IMR-90 (cell line): ENCODE data around the gene USP9X. TPM values are rescaled to one million over a fixed set of nuclear protein-coding genes. Genes with fewer than 3 reads are reported as not detected.

Experiments used
- ATAC-seq: fragments of 200-7000 bp; cut with Tn5 transposase; 2 replicates; pipeline ENCODE4 v1.9.1; 2020; ENCODE audit warnings: low read depth, mild to moderate bottlenecking, moderate library complexity
- BruUV-seq: library from RNA; stranded (reverse); fragments of 400-500 nt; replicated peaks from 2 replicates; lab custom pipeline; 2021; lab: Mats Ljungman, UMichigan
- CTCF ChIA-PET: fragments of 300-600 bp; formaldehyde crosslinking; extraction: SDS; loops from one replicate; lab custom pipeline; 2021; ENCODE audit warnings: antibody characterized with exemption; lab: Yijun Ruan, JAX
- POLR2A ChIA-PET: fragments of 300-600 bp; sonication (Branson Sonifier 250); formaldehyde crosslinking; loops from one replicate; lab custom pipeline; 2022; ENCODE audit warnings: antibody characterized with exemption; ENCODE audit not compliant: unreplicated experiment; lab: Charles Lee
- DNase-seq: peaks from one replicate; pipeline ENCODE4 v3.0.0; 2013
- H2AFZ ChIP-seq: replicated peaks from 2 replicates; pipeline ENCODE3; 2013; ENCODE audit warnings: low read length, mild to moderate bottlenecking; ENCODE audit not compliant: poor library complexity
- H2AK5ac ChIP-seq: 2 replicates; pipeline ENCODE4 v1.6.1; 2013; ENCODE audit warnings: low read depth, low read length, inconsistent platforms
- H2AK9ac ChIP-seq: replicated peaks from 2 replicates; pipeline ENCODE3; 2013; ENCODE audit warnings: mild to moderate bottlenecking, low read depth, low read length, moderate library complexity; ENCODE audit not compliant: poor library complexity
- H2BK120ac ChIP-seq: 2 replicates; pipeline ENCODE4 v1.6.1; 2013; ENCODE audit warnings: low read depth, low read length, inconsistent platforms
- H2BK15ac ChIP-seq: 3 replicates; pipeline ENCODE4 v1.6.1; 2013; ENCODE audit warnings: low read depth, low read length, inconsistent platforms
- H2BK20ac ChIP-seq: 2 replicates; pipeline ENCODE4 v1.6.1; 2013; ENCODE audit warnings: low read depth, mild to moderate bottlenecking, inconsistent platforms, low read length, moderate library complexity
- H2BK5ac ChIP-seq: 2 replicates; pipeline ENCODE4 v1.6.1; 2013; ENCODE audit warnings: mild to moderate bottlenecking, low read depth, low read length, inconsistent platforms; ENCODE audit not compliant: poor library complexity, severe bottlenecking
- H3K14ac ChIP-seq: replicated peaks from 2 replicates; pipeline ENCODE4 v1.6.1; 2013; ENCODE audit warnings: low read depth, low read length, inconsistent platforms
- H3K18ac ChIP-seq: 2 replicates; pipeline ENCODE4 v1.6.1; 2013; ENCODE audit warnings: low read depth, low read length, control low read depth
- H3K23ac ChIP-seq: 2 replicates; pipeline ENCODE4 v1.6.1; 2013; ENCODE audit warnings: low read depth, low read length, inconsistent platforms
- H3K27ac ChIP-seq: 2 replicates; pipeline ENCODE4 v1.5.1; 2013; ENCODE audit warnings: mild to moderate bottlenecking, control low read depth, low read length; ENCODE audit not compliant: insufficient read depth
- H3K27me3 ChIP-seq: 2 replicates; pipeline ENCODE4 v1.6.1; 2013; ENCODE audit warnings: low read length; ENCODE audit not compliant: control insufficient read depth, insufficient read depth
- H3K36me3 ChIP-seq: 2 replicates; pipeline ENCODE4 v1.6.1; 2013; ENCODE audit warnings: low read length, mixed read lengths; ENCODE audit not compliant: control insufficient read depth, insufficient read depth
- H3K4ac ChIP-seq: 2 replicates; pipeline ENCODE4 v1.6.1; 2013; ENCODE audit warnings: low read depth, low read length, inconsistent platforms
- H3K4me1 ChIP-seq: 2 replicates; pipeline ENCODE4 v1.6.1; 2013; ENCODE audit warnings: low read length, mixed read lengths; ENCODE audit not compliant: control insufficient read depth, insufficient read depth
- H3K4me2 ChIP-seq: 2 replicates; pipeline ENCODE4 v1.6.1; 2013; ENCODE audit warnings: low read depth, mild to moderate bottlenecking, control low read depth, low read length, moderate library complexity
- H3K4me3 ChIP-seq: 2 replicates; pipeline ENCODE4 v1.5.1; 2013; ENCODE audit warnings: low read depth, mild to moderate bottlenecking, control low read depth, low read length, moderate library complexity; ENCODE audit not compliant: insufficient read depth
- H3K56ac ChIP-seq: 2 replicates; pipeline ENCODE4 v1.6.1; 2013; ENCODE audit warnings: low read length, inconsistent platforms; ENCODE audit not compliant: insufficient read depth; ENCODE audit errors: extremely low read depth
- H3K79me1 ChIP-seq, 2 experiments: 2 replicates each; pipeline ENCODE4 v1.6.1; 2013; ENCODE audit warnings: low read length in 2 of 2, inconsistent platforms in 1 of 2, low read depth in 1 of 2
- H3K9ac ChIP-seq: 2 replicates; pipeline ENCODE4 v1.6.1; 2013; ENCODE audit warnings: low read depth, low read length, control low read depth
- H3K9me1 ChIP-seq: 2 replicates; pipeline ENCODE4 v1.6.1; 2013; ENCODE audit warnings: low read length, inconsistent platforms; ENCODE audit not compliant: insufficient read depth
- H3K9me3 ChIP-seq: 2 replicates; pipeline ENCODE4 v1.6.1; 2013; ENCODE audit warnings: low read length; ENCODE audit not compliant: control insufficient read depth, insufficient read depth
- H4K20me1 ChIP-seq: 2 replicates; pipeline ENCODE4 v1.6.1; 2013; ENCODE audit warnings: low read length, inconsistent platforms; ENCODE audit not compliant: insufficient read depth
- H4K5ac ChIP-seq: 2 replicates; pipeline ENCODE4 v1.6.1; 2013; ENCODE audit warnings: mild to moderate bottlenecking, low read depth, low read length, control low read depth
- H4K8ac ChIP-seq, 2 experiments: 2 replicates each; pipeline ENCODE4 v1.6.1; 2013; ENCODE audit warnings: low read depth in 2 of 2, low read length in 2 of 2, control low read depth in 1 of 2, inconsistent platforms in 1 of 2
- H4K91ac ChIP-seq: 2 replicates; pipeline ENCODE4 v1.6.1; 2013; ENCODE audit warnings: low read depth, low read length, inconsistent platforms; ENCODE audit not compliant: insufficient read depth
- BHLHE40 ChIP-seq: fragments of 150-350 bp; IDR thresholded peaks from 2 replicates; pipeline ENCODE4 v1.6.1; 2016; ENCODE audit warnings: mild to moderate bottlenecking, low read depth, low read length
- CEBPB ChIP-seq: IDR thresholded peaks from 2 replicates; pipeline ENCODE4 v1.6.1; 2012; ENCODE audit warnings: low read depth, low read length, improper control_type of control experiment
- CHD1 ChIP-seq: IDR thresholded peaks from 2 replicates; pipeline ENCODE4 v1.6.1; 2012; ENCODE audit warnings: low read depth, low read length, improper control_type of control experiment
- CTCF ChIP-seq: conservative IDR thresholded peaks from 2 replicates; pipeline ENCODE4 v1.5.1; 2012; ENCODE audit warnings: mild to moderate bottlenecking, low read depth, low read length, improper control_type of control experiment
- ELK1 ChIP-seq: fragments of 150-350 bp; IDR thresholded peaks from 2 replicates; pipeline ENCODE4 v1.6.1; 2016; ENCODE audit warnings: low read depth, mild to moderate bottlenecking, low read length, moderate library complexity, borderline replicate concordance
- FOS ChIP-seq: fragments of 150-350 bp; IDR thresholded peaks from 2 replicates; pipeline ENCODE4 v1.6.1; 2016; ENCODE audit warnings: low read depth, low read length
- MAFK ChIP-seq: IDR thresholded peaks from 2 replicates; pipeline ENCODE4 v1.6.1; 2012; ENCODE audit warnings: low read depth, low read length, improper control_type of control experiment
- MAZ ChIP-seq: IDR thresholded peaks from 2 replicates; pipeline ENCODE4 v1.6.1; 2012; ENCODE audit warnings: low read depth, mild to moderate bottlenecking, low read length, improper control_type of control experiment, moderate library complexity, borderline replicate concordance
- MXI1 ChIP-seq: IDR thresholded peaks from 2 replicates; pipeline ENCODE4 v1.6.1; 2012; ENCODE audit warnings: low read depth, mild to moderate bottlenecking, low read length, moderate library complexity, borderline replicate concordance
- NFE2L2 ChIP-seq: fragments of 150-350 bp; IDR thresholded peaks from 2 replicates; pipeline ENCODE4 v1.6.1; 2016; ENCODE audit warnings: low read depth, mild to moderate bottlenecking, low read length
- POLR2A ChIP-seq: IDR thresholded peaks from 2 replicates; pipeline ENCODE4 v1.6.1; 2012; ENCODE audit warnings: mild to moderate bottlenecking, low read depth, low read length
- RAD21 ChIP-seq: IDR thresholded peaks from 2 replicates; pipeline ENCODE4 v1.6.1; 2012; ENCODE audit warnings: low read length, improper control_type of control experiment
- RCOR1 ChIP-seq: IDR thresholded peaks from 2 replicates; pipeline ENCODE4 v1.6.1; 2012; ENCODE audit warnings: mild to moderate bottlenecking, low read length, improper control_type of control experiment; ENCODE audit not compliant: insufficient replicate concordance
- RFX5 ChIP-seq: IDR thresholded peaks from 2 replicates; pipeline ENCODE4 v1.8.0; 2012; ENCODE audit warnings: low read depth, mild to moderate bottlenecking, low read length, moderate library complexity
- SMC3 ChIP-seq: fragments of 150-350 bp; IDR thresholded peaks from 2 replicates; pipeline ENCODE4 v1.6.1; 2016; ENCODE audit warnings: low read depth, mild to moderate bottlenecking, antibody characterized with exemption, low read length, moderate library complexity
- WGBS, 2 experiments: methylation state at CpG; one replicate each; pipeline versions ENCODE4 v1.1.5 to v1.1.7; 2013; ENCODE audit warnings: missing lambda C conversion rate in 2 of 2; ENCODE audit not compliant: insufficient read length in 1 of 2; ENCODE audit errors: extremely low coverage in 2 of 2; 5-methylcytosine and 5-hydroxymethylcytosine counted together
- dilution Hi-C: fragments of 300-500 bp; cut with HindIII; formaldehyde crosslinking; loops from one replicate; pipeline ENCODE4 v1.14.3; 2018; ENCODE audit warnings: low sequenced_read_pairs; ENCODE audit not compliant: unreplicated experiment
- in situ Hi-C: fragments of 300-500 bp; cut with MboI; formaldehyde crosslinking; loops from 3 replicates; pipeline ENCODE4 v1.14.3; 2019; ENCODE audit warnings: low sequenced_read_pairs, inconsistent platforms, mixed read lengths
- intact Hi-C: fragments of 100-400 bp; cut with micrococcal nuclease; formaldehyde crosslinking; loops from 2 replicates; pipeline ENCODE4 v1.10.0; 2022
- polyA plus RNA-seq, 3 experiments: library from polyadenylated mRNA; depleted of rRNA; stranded (reverse); fragments of >200 nt; gene quantifications; 2 replicates each; pipeline ENCODE4 v1.2.3, GENCODE V29; 2012; ENCODE audit warnings: low replicate concordance in 1 of 3
- total RNA-seq: library from RNA; depleted of rRNA; stranded (reverse); fragments of >200 nt; gene quantifications from 2 replicates; pipeline ENCODE4 v1.2.3, GENCODE V29; 2012

Gene USP9X
- total and polyA plus RNA-seq, 2 of the 4 experiments (the other 2 are of a cell fraction) = 17.5 to 104 TPM

DNA sequence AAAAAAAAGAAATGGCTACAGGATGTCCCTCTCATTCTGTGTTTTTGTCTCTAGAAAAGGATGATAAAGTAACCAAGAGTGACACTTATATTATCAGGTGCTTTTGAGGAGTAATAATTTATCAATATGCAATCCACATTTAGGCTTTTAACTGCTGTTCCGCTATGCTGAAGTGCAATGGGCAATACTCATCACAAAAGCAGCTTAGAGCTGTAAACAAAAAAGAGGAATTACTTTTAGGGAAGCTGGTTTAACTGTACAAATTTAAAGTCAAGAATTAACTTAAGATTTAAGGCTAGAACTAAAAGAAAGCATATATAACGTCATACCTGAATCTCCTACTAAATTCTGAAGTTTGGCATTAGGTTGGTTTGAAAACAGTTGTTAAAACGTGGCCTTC lies 155.3 kb downstream of the USP9X start:
- Histone ChIP-seq H4K8ac (no peak overlapping the region), H3K36me3 (no peaks in the 10 kb centered on the region), H3K9ac (no peak overlapping the region), H3K4me1 (no peaks in the 10 kb centered on the region), H2AK9ac (no peak overlapping the region), H3K79me1 (no peaks in the 10 kb centered on the region), H3K23ac (no peak overlapping the region), H4K91ac (no peak overlapping the region), H2AK5ac (no peak overlapping the region), H2BK120ac (no peak overlapping the region), H3K9me3 (no peaks in the 10 kb centered on the region), H4K20me1 (no peaks in the 10 kb centered on the region), H3K4me3 (no peak overlapping the region), H4K5ac (no peak overlapping the region), H3K9me1 (no peaks in the 10 kb centered on the region), H3K27me3 (peaks cover 2% of the 10 kb centered on the region; the same call in 1 of the 2 replicates), H3K4me2 (no peak overlapping the region), H3K14ac (no peak overlapping the region), H3K4ac (no peak overlapping the region), H2BK5ac (no peak overlapping the region), H3K27ac (no peak overlapping the region), H2BK20ac (no peak overlapping the region), H3K56ac (no peak overlapping the region), H2BK15ac (no peak overlapping the region), H3K18ac (no peak overlapping the region), H2AFZ (no peak overlapping the region)
- POLR2A ChIA-PET = no interaction called here
- BruUV-seq = no TSS peak
- no CpG with 5 or more reads among the region's 3 CpGs for WGBS, 2 experiments
- TF ChIP-seq NFE2L2 = no peak
- TF ChIP-seq FOS = no peak
- no peak for TF ChIP-seq MAFK
- no peak for TF ChIP-seq CHD1
- no peak for TF ChIP-seq ELK1
- TF ChIP-seq MXI1 = no peak
- TF ChIP-seq POLR2A = no peak
- TF ChIP-seq RCOR1 = no peak
- TF ChIP-seq CEBPB = no peak
- no peak for TF ChIP-seq SMC3
- no peak for TF ChIP-seq BHLHE40
- TF ChIP-seq RFX5 = no peak
- no peak for TF ChIP-seq MAZ
- no peak for TF ChIP-seq CTCF
- no peak for TF ChIP-seq RAD21
- ATAC-seq (peak; percentile 28; the same call in 1 of the 2 replicates), DNase-seq (no peak)
- CTCF ChIA-PET = no interaction called here
- in situ Hi-C loops = loop anchor here (25.0 kb wide), 1 partner anchor 578 kb away; no protein-coding TSS in a partner anchor
- dilution Hi-C loops = no loop called here
- intact Hi-C loops = no loop called here
